Superior temporal gyrus (tissue), 1 donor: ENCODE data around the gene TBX19.

ENCODE experiments used
- DNase-seq: peaks from one replicate; pipeline ENCODE4 v3.0.0-alpha.2; 2016; ENCODE audit errors: extremely low spot score

The TBX19 gene

DNA sequence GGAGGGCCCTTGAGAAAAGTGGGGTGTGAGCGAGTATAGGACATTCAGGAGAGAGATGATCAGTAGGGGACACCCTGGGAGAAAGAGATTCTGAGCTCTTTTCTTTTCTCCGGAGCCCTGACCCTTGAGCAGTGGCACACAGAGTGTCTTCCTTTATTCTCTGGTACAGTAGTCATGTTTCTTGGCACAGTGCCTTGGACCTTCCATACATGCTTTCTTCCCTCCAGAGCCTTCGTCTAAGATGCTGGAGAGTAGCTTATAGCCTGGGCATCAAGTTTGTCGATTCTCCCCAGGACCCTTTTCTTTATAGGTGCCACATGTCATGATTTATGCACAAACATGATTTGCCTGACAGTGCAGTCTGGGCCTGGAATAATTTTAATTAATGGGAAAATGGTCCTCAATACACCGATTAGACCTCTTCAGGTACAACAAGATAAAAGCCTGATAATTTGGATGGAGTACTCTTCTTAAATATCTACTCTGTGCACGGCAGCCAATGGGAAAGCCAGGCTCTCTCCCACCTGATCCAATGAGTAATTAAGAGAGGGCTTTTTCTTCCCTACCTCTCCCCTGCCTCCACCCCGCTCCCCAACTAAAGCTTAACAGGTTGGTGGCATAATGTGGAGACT is at the start of gene TBX19:
TSS of gene TBX19 (plus strand) at position 582 of the 632 bp plus-strand sequence. CDS start 214 bp downstream, outside the sequence.
- no peak for DNase-seq

DNA sequence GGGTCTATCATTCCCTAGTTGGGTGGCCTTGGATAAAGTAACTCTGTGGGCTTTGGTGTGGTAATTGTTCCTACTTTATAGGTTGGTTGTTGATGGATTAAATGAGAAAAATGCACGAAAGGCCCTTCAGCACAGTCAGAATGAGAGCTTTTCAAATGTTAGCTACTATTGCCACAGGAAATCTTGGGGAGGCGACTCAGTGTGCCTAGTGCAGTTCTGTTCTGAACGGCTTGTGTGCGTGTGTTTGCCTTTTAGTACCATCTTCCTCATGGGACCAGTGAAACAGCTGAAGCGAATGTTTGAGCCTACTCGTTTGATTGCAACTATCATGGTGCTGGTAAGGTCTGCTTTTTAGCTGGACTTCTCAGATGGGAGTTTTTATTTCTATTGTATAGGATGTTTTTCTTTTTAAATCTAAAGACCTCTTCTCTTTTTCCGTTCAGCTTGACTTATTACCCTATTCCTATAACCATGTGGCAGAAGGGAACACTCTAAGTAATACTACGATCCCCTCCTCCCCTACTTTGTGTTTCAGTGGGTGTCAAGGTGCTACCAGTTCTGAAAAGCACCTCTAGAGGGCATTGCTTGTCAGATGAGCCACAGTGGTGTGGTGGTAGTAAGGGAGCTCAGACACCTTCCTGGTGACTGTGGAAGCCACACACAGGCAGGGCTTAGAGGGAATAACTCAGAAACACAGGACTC is 45.7 kb upstream of the TBX19 start:
- peak; percentile 54 for DNase-seq

DNA sequence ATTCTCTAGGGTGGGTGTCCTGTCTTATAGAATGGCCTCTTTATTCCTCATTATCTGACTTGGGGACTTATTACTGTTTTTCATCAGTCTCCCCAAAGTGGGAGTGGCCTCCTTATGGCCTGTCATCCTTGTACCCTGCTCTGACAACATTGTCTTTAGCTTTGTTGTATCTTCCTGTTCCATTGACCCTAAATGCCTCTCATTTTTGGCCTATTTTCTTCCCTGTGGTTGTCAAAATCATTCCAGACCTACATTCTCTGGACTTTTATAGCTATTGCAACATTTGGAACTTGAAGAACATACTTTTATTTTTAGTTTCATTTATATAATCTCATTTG is 45.2 kb upstream of the TBX19 start:
- no peak for DNase-seq

DNA sequence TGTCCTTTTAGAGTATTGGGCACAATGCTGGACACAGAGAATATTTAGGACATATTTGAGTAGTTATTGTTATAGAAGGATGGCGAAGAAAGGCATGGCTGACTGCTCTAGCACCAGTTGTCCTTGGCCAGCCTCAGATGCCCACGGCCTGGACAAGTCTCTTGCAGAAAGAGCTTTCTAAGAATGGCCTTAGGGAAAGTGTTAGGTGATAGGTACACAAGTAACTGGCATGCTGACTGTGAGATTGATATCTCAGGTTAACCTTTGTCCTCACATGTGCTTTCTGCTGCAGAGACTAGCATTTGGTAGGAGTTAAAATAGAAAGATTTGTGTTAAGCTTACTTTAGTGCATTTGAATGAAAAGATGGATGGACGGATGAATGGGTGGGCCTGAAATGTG is 44.7 kb upstream of the TBX19 start:
- DNase-seq: no peak

DNA sequence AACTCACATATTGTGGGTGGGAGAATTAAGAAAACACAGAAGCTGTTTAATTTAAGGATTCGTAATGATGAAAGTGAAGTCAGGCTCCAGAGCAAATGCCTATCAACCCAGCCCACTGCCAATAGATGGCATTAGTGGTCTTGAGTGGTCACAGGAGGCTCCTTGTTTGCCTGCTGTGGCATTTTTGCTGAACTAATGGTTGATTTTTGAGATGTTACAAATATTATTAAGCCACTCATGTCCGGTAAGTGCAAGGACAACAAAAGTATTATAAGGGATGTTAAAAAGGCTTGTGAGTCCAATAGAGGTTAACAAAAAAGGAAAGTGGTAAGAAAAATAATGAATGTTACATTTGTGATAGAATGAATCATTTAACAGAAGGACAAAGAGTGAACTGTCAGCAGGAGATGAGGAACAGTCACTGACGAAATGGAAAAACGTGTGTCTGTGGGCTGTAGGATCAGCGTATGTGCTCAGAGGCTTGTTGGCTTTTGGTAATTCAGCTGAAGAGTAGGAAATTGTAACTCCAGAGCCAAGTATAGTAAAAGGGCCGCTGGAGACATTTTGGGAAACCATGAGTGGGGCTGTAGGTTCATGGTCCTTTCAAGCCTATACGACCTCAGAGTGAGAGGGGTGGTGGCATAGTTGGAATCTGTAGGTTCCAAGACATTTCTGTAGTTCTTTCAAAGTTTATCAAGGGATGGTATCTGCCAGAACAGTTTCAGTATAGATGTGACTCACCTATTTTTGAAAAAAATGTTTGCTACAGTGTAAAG is 43.7 kb upstream of the TBX19 start:
- peak; percentile 71 for DNase-seq

DNA sequence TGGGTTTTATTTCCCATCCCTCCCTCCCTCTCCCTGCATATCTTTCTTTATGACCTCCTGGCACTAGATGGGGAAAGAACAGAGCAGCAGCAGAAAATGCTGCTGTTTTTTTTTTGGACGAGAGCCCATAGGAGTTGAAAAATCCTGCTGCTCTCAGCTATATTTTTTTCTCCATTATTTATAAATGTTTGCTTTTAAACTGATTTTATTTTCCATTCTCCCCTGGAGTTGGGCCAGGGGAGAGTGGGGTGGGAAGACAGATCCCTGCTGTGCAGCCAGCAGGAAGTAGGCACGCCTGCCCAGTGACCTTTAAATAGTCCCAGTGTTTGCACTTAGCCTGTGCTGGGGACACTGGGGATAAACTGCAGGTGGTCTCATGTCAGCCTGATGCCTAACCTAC is 37.5 kb upstream of the TBX19 start:
- DNase-seq: no peak

DNA sequence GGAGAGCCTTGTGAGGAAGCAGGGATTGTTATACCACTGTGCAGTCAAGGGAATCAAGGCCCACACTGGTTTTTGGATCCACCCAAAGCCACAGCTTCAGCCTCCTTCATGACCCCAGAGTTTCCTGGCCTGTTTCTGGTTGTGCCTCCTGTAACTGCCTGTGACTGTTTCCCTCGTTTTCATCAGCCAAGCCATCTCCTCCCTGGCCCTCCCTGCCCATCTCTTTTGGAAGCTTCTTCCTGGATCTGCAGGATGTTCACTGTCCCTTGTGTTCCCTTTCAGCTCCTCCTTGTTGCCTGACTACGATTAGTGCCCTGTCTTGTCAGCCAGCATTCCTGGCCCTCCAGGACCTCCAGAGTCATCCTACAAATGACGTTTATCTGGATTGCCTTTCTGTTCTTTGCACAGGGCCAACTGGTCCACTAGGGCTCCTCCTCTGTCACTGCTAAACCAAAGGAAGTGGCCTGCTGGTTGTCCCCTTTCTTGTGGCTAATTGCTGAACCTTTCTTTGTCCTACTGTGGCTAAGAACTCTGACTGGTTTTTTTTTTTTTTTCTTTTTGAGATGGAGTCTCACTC is 37.0 kb upstream of the TBX19 start:
- DNase-seq: no peak

DNA sequence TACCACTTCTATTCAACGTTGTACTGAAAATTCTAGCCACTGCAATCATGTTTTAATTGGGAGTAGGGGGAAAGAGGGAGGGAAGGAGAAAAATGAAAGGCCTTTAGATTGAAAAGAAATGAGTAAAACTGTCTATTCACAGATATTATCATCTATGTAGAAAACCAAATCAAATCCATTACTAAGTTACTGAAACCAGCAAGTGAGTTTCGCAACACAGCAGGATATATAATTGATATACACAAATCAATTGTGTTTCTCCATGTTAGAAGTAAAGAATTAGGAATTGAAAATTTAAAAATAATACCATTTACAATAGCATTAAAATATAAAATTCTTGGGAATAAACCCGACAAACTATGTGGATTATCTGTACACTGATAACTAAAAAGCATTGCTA is 35.6 kb upstream of the TBX19 start:
- no peak for DNase-seq

DNA sequence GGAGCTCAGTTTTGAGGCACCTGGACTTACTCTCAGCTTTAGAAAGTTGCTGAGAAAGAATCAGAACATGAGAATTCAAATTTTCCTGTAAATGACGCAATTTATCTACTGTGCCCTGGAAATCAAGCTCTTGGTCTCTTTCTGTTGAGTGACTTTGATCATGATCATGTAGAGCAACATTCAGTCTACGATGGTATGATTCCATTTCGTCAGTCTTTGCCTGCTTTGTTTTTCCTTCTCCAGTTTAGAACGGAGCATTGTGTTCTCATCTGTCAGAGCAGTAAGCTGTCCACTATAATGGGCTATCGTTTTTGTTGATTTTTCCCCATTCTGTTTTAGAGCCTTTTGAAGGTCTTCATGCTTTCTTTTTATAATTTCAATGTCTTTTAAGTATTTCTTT is 34.2 kb upstream of the TBX19 start:
- peak; percentile 86 for DNase-seq

DNA sequence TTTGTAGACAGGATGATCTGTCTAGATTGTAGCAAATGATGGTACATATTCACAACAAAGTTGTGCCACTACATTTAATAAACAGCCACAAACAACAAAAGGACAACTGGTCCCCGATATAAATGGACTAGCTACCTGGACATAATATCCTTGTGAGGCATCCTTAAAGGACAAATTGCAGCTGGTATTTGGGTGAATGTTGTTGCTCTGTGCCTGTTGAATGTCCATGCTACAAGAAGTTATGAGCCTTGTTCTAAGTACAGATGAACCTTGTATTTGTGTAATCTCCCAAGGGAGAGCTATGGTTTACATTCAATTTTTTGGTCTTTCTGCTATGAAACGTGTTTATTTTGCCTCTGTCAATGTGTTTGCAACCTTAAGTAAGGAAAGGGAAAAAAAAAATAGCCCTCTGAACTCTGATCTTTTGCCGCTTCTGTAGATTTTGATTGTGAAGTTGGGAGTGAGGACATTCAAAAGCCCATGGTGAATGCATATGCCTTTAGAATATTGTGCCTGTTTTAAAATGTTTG is 28.4 kb upstream of the TBX19 start:
- no peak for DNase-seq

DNA sequence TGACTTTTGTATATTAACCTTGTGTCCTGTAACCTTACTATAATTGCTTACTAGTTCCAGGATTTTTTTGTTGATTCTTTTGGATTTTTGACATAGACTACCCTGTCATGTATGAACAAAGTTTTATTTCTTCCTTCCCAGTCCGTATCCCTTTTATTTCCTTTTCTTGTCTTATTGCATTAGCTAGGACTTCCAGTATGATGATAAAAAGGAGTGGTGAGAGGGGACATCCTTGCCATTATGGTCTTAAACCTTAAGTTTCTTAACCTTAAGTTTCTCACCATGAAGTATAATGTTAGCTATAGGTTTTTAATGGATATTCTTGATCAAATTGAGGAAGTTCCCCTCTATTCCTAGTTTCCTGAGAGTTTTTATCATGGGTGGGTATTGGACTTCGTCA is 24.5 kb upstream of the TBX19 start:
- no peak for DNase-seq

DNA sequence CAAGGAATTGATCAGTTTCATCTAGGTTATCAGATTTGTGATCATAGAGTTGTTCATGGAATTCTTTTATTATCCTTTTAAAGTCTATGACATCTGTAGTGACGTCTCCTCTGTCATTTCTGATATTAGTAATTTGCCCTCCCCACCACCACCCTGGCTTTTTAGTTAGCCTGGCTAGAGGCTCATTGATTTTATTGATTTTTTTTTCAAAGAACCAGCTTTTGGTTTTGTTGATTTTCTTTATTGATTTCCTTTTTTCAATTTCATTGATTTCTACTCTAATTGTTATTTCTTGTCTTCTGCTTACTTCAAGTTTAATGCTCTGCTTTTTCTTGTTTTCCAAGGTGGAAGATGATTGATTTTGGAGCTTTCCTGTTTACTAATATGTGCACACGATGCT is 23.3 kb upstream of the TBX19 start:
- no peak for DNase-seq

DNA sequence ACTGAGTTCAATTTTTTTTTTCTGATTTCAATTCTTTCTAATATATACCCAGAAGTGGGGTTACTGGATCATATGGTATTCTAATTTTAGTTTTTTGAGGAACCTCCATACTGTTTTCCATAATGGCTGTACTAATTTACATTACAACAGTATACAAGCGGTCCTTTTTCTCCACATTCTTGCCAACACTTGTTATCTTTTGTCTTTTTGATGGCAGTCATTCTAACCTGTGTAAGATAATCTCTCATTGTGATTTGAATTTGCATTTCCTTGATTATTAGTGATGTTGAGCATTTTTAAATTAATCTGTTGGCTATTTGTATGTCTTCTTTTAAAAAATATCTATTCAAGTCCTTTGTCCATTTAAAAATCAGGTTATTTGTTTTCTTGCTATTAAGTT is 21.1 kb upstream of the TBX19 start:
- DNase-seq: no peak

DNA sequence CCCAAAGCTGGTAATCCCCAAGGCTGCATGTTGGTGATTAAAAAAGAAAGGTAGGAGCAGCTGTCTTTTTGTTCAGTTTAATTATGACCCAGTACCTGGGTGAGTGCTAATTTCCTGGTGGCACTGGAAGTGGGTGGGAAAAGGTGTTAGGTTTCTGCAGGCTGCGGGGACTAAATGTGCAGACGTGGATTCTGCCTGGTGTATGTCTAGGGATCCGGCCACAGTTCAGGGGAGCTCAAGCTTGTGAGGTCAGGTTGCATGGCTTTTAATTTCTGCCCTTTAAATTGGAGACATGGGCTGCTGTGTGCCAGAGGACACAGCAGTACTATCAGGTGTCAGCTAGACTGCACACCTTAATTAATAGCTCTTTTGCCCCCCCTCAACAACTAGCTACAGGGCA is 20.3 kb upstream of the TBX19 start:
- no peak for DNase-seq

DNA sequence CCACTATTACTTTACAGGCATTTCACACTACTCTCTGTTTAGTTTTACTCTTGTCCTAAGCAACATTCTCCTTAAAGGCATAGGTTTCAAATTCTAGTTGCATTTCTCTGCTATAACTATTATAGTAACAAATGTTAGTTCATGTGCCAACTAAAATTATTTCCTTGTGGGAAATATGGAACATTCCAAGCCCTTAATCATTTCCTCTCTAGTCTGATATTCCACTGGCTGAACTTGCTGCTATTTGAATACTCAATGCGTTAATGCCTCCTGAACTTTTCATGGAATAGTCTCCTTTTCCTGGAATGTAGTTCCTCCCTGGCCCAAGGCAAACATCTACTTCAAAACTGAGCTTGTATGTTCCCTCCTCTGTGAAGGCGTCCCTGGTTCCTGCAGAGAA is 19.3 kb upstream of the TBX19 start:
- DNase-seq: no peak

DNA sequence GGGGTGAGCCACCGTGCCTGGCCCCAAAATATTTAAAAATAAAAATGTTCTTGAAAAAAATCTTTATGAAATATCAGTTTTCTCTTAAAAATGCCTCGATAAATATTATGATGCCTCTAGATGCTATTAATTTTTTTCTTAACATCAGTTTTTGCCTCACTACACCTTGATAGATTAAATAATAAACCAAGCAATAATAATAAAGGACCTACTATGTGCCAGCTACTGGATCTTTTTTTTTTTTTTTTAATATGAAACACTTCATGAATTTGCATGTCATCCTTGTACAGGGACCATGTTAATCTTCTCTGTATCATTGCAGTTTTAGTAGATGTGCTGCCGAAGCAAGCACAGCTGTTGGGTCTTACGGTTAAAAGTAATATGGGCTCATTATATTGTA is 17.5 kb upstream of the TBX19 start:
- no peak for DNase-seq

DNA sequence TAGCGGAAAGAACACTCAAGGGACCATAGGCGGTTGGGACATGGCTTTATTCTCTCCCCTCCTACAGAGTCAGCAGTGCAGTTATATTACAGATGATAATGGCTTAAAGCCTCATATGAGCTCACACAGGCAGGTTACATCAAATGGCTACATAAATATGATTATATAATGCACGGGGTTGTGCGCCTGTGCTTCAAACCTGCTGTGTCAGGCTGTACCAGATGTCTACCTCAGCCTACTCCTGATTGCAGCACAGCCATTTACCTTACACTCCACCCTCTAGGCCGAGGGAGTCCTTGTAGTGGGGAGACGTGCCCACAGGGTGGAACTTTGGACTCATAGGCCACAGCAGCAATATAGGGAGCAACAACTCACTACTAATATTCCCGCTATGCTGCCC is 16.4 kb upstream of the TBX19 start:
- no peak for DNase-seq

DNA sequence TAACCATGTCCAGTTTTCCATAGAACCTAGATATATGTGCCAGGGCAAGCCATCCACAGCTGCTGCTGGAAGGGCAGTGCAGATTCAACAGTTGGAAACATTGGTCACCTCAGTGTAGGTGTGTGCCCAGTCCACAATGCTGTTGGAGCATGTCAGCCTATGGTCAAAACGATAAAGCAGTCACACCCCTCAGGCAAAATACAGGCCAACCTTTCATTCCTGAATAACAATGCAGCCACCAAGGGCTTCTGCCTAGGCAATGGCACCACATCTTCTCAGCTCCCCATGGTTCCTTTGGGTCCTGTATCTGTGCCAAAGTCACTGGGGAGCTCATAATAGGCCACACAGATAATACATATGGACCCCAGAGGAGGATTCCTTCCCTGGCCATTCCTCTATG is 15.1 kb upstream of the TBX19 start:
- DNase-seq: no peak

DNA sequence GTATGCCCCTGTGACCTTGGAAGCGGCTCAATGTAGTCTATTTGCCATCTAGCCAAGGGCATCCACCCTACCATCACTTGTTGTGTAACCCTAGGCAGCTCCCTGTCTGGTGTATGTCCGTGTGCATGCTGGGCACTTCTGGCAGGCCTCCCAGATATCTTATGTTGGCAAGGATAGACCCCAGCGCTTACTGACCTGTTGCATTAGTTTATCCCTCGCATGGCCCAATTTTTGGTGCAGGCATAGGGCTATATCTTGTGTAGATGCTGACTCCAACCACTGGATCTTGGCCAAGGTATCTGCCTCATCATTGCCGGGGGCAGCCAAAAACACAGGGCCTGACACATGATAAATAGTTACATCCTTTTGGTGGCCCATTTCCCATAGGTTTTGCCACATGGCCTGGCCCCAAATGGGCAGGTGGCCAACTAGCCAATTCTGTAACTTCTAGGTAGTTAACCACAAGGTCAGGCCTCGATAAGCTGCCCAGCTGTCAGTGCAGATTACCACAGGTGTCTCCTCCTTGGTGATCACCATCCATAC is 14.0 kb upstream of the TBX19 start:
- no peak for DNase-seq

DNA sequence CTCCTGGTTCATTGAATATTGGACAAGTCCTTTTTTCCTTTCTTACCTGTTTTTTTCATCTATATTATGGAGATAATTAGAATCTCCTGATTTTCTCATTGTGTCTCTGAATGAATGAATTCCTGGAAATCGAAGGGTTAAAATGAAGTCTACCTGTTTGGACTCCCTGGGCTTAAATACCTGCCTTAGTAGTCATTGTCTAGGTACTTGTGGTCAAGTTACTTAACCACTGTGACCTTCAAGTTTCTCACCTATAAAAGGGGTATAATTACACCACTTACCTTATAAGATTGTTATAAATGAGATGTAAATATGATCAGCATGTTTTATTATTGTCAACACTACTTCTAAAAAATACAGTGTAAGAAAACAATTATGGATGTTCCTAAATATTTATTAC is 9.0 kb upstream of the TBX19 start:
- DNase-seq: no peak

DNA sequence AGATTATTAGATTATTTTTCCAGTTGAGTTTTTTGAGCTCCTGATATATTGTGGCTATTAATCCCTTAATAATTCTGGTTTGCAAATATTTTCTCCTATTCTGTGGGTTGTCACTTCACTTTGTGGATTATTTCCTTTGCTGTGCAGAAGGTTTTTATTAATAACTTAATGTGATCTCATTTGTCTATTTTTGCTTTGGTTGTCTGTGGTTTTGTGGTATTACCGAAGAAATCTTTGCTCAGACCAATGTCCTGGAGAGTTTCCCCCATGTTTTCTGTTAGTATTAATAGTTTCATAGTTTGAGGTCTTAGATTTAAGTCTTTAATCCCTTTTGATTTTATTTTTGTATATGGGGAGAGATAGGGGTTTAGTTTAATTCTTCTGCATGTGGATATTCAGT is 7.1 kb upstream of the TBX19 start:
- no peak for DNase-seq

DNA sequence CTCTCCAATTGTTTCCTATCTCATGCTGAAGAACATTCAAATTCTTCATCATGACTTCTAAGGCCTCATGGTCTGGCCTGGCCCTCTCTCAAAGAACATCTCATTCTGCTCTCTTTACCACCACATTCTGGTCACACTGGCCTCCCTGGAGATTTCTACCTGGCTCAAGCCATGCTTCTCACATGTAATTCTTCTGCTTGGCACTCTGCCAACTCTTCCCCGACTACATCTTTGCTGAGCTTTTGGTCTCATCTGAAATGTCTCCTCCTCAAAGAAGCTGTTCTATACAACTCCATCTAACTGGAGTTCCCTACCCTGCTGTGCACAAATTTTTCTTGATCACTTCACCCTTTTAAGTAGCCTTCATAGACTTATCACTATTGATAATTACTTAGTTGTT is 1.4 kb upstream of the TBX19 start:
- DNase-seq: no peak
